T-helper 2 cell treated with Interferon-gamma antibody and Interleukin-4, amounts not matched to agents 100 ng/mL and 5 ng/mL, for 36 hours (primary cell): ENCODE measurements around the gene TSSC4. TPM values are rescaled to one million over a fixed set of nuclear protein-coding genes. Genes with fewer than 3 reads are reported as not detected.

Experiments used
- intact Hi-C: fragments of 100-400 bp; cut with micrococcal nuclease; formaldehyde crosslinking; loops from one replicate; pipeline ENCODE4 v1.15.1; 2023
- total RNA-seq: library from RNA; stranded (reverse); gene quantifications from 2 replicates; pipeline ENCODE4 v1.2.3, GENCODE V29; 2022

TSSC4 gene
- total RNA-seq, 1 donor from 2014 or later: 41.5 TPM

- intact Hi-C loops: no loop called here
These were observed 14.6 kb downstream of the TSSC4 start for GRCh38 chr11:2415171-2415570.

- intact Hi-C loops: no loop called here
These were observed 15.2 kb downstream of the TSSC4 start for GRCh38 chr11:2415601-2416380.

DNA sequence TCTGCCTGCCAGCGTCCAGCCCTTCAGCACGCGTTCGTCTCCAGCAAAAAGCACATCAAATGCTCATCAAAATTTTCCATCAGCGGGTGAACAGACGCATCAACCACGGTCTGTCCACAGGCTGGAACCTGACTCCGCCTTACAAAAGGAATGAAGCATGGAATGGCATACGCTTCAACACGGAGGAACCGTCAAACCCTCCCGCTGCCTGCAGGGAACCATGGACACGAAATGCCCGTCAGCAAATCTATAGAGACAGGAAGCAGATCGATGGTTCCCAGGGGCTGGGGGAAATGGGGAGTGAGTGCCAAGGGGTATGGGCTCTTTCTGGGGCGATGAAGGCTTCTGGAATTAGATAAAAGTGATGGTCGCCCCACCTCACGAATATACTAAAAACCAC lies 16.2 kb downstream of the TSSC4 start:
- intact Hi-C loops: no loop called here

DNA sequence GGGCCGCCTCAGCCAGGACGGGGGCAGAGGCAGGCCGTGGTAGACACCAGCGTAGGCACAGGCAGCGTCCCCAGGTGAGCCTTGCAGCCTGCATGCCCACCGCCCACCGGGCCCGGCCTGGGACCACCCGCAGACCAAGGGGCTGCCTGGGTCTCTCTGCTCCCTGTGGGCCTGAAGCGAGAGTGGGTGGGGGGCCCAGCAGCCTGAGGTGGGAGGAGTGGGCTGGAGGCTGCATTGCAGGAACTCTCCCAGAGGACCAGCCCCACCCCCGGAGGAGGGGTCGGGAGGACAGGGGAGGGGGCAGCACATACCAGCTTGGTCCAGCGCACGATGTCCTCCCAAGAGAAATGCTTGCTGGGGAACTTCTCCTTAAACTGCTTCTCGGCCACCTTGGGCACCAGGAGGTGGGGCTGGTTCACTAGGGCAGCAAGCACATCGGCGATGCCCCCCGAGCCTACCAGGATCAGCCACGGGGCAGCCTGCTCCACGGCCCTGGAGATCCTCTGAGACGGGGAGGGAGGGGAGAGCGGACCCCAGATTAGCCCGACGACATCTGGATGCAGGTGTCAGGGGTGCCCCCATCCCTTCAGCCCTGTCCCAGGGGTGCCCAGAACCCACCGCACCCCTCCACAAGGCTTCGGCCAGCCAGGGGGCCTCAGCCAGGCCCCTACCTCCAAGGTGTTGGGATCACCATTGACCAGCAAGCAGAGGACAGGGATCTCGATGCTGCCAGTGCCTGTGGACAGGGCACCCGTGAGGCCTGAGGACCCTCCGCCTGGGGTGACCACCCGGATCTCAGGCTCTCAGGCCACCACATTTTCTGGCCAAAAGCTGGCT lies 17.5 kb downstream of the TSSC4 start:
- intact Hi-C loops: no loop called here

GRCh38 chr11:2418693-2419360 lies 18.3 kb downstream of the TSSC4 start:
- intact Hi-C loops: loop anchor here (1.0 kb wide), 1 partner anchor 19 kb away; the partner anchor contains the start of gene TSSC4

- intact Hi-C loops: loop anchor here (1.0 kb wide), 5 partner anchors 20 to 254 kb away; partner anchors contain the start of gene TSSC4
These were observed 19.3 kb downstream of the TSSC4 start for GRCh38 chr11:2419638-2420501.

DNA sequence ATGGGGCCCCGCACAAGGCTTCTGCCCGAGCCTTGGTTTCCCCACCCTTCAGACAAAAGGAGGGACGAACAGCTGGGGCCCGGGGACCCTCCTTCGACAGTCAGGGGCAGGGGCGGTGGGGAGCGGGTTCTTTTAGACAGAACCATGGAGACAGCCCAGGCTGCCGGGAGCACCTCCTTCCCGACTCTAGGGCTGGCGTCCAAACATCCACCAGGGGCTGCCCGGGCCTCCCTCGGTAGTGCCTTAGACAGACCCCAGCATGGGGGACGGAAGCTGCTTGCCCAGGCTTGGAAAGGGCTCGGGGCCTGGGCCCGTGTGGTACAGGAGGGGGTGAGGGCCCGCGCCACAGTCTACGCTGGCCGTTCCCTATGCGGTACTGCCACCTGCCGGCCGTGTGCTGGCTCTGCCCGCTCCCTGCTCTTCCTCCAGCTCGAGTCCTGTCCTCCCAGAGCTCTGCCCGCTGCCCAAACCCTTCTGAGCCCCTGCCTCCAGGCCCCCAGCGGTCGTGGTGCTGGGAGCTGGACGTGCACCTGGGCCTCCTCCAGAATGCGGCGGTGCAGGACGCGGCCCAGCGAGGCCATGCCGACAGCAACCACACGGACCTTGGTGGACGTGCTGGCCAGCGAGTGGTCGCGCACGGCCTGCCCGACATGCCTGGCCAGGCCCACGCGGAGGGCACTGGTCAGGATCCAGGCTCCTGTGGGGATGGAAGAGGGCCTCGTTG lies 20.1 kb downstream of the TSSC4 start:
- intact Hi-C loops: loop anchor here (1.0 kb wide), 4 partner anchors 115 to 254 kb away; no protein-coding TSS in a partner anchor

DNA sequence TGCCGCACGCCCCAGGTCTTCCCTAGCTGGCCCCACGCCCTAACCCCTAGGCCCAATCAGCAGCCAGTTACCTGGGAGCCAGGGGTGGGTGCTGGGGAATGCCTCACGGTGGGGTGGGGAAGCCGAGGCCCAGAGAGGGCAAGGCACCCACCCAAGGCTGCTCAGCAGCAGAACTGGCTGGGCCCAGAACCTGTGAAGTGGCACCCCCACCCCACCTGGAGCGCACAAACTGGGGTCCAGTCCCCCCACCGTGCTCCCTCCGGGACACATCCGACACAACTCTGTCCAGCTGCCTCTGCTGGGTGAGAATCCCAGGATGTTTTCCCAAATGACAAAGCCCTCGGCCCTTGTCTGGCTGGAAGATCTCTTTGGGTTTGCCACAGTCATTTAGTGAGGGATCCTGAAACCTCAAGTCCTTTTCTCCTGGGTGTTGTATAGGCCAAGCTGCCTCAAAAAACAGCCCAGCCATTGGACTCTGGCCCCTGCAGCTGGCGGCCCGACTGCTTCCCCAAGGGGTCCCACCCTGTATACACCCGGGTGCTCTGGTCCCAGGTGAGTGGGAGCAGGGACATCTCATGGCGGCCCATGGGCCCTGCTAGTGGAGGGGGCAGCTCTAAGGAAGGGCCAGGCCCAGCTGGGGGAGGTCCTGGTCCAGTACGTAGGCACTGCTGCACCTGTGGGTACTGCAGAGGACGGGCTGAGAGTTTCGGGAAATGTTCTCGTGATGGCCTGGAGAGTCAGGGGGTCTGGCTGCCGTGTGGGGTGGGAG lies 20.9 kb downstream of the TSSC4 start:
- intact Hi-C loops: no loop called here

DNA sequence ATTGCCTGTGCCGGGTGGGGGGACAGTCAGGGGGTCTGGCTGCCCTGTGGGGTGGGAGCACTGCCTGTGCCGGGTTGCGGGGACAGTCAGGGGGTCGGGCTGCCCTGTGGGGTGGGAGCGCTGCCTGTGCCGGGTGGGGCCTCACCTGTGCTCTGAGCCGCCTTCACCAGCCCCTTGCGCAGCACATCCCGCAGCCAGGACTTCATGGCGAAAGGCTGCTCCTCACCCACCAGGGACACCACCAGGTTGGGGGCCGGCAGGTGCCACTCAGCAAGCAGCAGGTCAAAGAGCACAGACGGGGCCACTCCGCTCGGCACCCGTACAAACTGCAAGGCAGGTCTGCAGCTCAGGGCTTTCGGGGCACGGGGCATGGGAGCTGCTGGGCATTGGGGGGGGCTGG lies 21.4 kb downstream of the TSSC4 start:
- intact Hi-C loops: no loop called here

DNA sequence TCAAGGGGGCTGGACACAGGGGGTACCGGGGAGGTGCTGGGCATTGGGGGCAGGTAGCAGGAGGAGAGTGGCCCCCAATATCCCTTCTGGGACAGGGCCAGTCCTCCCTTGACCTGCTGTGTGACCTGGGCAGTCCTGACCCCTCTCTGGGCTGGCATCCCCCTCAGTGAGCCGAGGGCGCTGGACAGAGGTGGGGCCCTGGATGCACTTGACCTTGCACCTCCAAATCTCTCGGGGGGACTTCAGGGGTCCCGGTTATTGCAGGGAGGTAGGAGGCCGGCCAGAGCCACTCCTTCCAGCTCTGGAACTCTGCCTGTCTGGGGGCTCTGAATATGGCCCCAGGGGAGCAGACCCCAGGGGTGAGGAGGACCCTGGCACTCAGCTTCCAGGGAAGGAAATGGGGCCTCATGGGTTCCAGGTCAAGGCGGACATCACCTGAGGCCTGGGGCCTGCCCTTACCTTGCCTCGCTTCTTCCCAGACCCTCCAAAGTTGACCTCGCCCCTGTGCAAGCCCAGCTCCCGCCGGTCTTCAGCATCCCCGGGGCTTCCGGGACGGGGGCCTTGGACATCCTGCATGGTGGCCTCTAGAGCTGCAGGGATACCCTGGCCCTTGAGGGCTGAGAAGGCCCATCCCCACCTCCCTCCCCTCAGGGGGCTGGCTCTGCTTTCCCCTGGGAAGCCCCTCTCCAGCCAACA lies 22.1 kb downstream of the TSSC4 start:
- intact Hi-C loops: no loop called here

GRCh38 chr11:2423157-2424025 lies 22.8 kb downstream of the TSSC4 start:
- intact Hi-C loops: no loop called here

GRCh38 chr11:2424811-2425495 lies 24.4 kb downstream of the TSSC4 start:
- intact Hi-C loops: no loop called here

DNA sequence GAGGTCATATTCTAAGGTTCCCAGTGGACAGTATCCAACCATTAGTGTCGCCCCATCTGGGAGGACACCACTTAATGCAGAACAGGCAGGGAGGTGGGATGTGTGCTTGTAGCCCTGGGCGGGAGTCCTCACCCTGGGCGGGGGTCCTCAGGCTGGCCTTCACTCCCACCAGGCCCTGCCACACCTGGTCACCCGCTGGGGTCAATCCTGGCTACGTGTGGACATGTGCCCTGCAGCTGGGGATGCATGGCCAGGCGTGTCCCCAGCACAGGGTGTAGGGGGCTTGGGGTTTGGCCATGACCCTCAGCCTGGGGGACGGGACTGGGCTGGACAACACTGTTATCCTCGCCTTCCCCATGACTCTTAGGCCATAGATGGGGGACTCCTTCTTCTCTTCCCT lies 25.0 kb downstream of the TSSC4 start:
- intact Hi-C loops: no loop called here

DNA sequence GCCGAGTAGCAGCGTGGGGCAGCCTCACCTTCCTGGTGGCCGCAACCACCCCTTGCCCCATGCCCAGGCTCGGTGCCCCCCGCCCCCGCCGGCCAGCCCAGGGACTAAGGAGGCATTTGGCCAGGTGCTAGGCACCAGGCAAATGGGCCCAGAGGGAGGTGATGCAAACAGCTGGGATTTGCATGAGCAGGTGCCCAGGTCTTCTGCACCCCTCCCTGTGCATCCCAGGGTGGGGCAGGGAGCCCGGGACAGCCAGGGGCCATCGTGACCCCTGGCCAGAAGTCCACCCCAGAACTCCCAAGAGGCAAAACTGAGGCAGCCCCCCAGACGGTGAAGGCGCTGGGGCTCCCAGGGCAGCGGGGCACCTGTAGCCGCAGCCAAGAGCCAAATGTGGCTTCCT lies 25.7 kb downstream of the TSSC4 start:
- intact Hi-C loops: no loop called here

GRCh38 chr11:2426826-2427521 lies 26.4 kb downstream of the TSSC4 start:
- intact Hi-C loops: no loop called here

DNA sequence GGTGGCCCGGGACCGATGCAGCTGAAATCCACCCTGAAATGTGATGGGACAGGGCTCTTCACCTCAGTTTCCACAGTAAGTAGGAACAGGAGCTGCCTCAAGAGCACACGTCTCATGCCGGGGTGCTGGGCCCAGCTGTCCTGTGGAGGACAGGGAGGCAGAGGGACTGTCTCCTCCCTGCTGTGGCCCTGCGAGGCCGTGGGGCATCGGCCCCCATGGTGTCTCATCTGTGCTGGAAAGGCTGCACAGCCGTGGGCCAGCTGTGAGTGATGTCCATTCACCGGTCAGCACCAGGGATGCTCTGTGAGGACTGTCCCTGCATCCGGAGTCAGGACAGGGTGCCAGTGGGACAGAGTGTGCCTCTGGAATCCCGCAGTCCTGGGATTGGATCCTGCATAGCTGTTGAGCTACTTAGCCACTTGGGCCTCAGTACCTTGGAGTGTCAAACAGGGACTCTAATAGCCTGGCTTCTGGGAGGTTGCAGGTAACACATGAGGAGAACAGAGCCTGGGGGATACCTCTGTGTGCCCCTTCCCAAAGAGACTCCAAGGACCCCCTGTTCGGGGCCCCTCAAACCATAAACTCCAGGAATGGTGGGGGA lies 27.3 kb downstream of the TSSC4 start:
- intact Hi-C loops: loop anchor here (1.0 kb wide), 1 partner anchor 460 kb away; no protein-coding TSS in a partner anchor
